Measurements from ENCODE around the gene NUTM2F. TPM values are rescaled to one million over a fixed set of nuclear protein-coding genes. Genes with fewer than 3 reads are reported as not detected.
"Not testable (repeated sequence)": the region's sequence is repeated elsewhere in the genome, so short reads cannot be mapped to it uniquely, and the experiment has no call there.

Gene NUTM2F
- total RNA-seq, 1 donor from 2014 or later, result not detected

GRCh38 chr9:94277885-94278536, 50.4 kb downstream of the NUTM2F start:
- DNase-seq, result no peak
- Mint-ChIP-seq H3K4me1 (ENCODE audit: low read depth, unreplicated experiment) (no peaks in the 10 kb centered on the region), H3K9me3 (ENCODE audit: unreplicated experiment) (peaks cover 2% of the 10 kb centered on the region), H3K4me3 (ENCODE audit: unreplicated experiment) (no peak overlapping the region), H3K27me3 (ENCODE audit: unreplicated experiment) (no peaks in the 10 kb centered on the region), H3K36me3 (ENCODE audit: unreplicated experiment) (peaks cover 35% of the 10 kb centered on the region), H3K27ac (ENCODE audit: unreplicated experiment) (no peak overlapping the region)
- TF ChIP-seq, protein P1, sequence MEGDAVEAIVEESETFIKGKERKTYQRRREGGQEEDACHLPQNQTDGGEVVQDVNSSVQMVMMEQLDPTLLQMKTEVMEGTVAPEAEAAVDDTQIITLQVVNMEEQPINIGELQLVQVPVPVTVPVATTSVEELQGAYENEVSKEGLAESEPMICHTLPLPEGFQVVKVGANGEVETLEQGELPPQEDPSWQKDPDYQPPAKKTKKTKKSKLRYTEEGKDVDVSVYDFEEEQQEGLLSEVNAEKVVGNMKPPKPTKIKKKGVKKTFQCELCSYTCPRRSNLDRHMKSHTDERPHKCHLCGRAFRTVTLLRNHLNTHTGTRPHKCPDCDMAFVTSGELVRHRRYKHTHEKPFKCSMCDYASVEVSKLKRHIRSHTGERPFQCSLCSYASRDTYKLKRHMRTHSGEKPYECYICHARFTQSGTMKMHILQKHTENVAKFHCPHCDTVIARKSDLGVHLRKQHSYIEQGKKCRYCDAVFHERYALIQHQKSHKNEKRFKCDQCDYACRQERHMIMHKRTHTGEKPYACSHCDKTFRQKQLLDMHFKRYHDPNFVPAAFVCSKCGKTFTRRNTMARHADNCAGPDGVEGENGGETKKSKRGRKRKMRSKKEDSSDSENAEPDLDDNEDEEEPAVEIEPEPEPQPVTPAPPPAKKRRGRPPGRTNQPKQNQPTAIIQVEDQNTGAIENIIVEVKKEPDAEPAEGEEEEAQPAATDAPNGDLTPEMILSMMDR (IDR thresholded peaks at IDR 0.05; ENCODE audit: partially characterized antibody, unreplicated experiment), result no peak

- H3K4me1 Mint-ChIP-seq (ENCODE audit: low read depth, unreplicated experiment); H3K27ac Mint-ChIP-seq (ENCODE audit: unreplicated experiment); H3K27me3 Mint-ChIP-seq (ENCODE audit: unreplicated experiment): not testable (repeated sequence)
Observed at GRCh38 chr9:94277029-94277428, 51.4 kb downstream of the NUTM2F start.

DNA sequence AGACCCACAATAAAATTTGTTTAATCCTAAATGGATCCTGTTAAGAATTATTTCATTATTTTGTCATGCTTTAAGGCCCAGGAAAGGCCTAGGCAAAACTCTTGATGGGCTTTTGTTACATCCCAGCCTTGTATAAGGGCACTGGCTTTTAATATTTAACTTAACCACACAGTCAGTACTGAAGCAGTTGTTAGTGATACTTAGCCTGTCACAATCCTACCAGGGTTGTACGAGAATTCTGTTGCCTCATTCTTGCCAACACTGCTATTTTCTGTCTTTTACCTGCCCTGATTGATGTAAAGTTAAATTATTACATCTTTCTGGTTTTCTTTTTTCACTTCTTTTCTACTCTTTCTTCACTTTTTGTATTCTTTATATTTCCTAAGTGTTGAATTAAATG, 58.4 kb downstream of the NUTM2F start:
- Mint-ChIP-seq H3K27ac (ENCODE audit: unreplicated experiment) (no peak overlapping the region), H3K9me3 (ENCODE audit: unreplicated experiment) (peaks cover 11% of the 10 kb centered on the region), H3K4me1 (ENCODE audit: low read depth, unreplicated experiment) (no peaks in the 10 kb centered on the region), H3K4me3 (ENCODE audit: unreplicated experiment) (no peak overlapping the region), H3K27me3 (ENCODE audit: unreplicated experiment) (no peaks in the 10 kb centered on the region), H3K36me3 (ENCODE audit: unreplicated experiment) (peaks cover 13% of the 10 kb centered on the region)
- TF ChIP-seq, protein P1 (IDR thresholded peaks at IDR 0.05; ENCODE audit: partially characterized antibody, unreplicated experiment), result no peak
- DNase-seq, result no peak

More at GRCh38 chr9:94277029-94277428, 51.4 kb downstream of the NUTM2F start:
- not testable (repeated sequence) for H3K9me3 Mint-ChIP-seq (ENCODE audit: unreplicated experiment); H3K4me3 Mint-ChIP-seq (ENCODE audit: unreplicated experiment); DNase-seq
- H3K36me3 Mint-ChIP-seq (ENCODE audit: unreplicated experiment), result peaks cover 30% of the 10 kb centered on the region

DNA sequence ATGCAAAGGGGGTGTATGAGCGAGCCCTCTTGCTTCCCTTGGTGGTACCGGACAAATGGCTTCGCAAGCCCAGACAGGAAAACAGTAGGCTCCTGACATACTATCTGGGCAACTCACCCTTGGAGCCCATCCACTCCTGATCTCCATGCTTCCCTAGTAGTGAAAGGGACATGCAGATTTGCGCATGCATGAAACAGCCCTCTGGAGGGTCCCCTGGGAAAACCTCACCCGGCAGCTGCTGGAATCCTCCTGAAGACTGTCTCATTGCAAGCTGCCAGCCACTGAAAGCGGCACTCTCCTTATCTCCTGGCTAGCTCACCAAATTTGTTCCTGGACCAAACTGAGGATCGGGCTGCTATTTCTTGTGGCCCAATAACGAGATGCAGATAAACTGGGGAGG, 59.2 kb downstream of the NUTM2F start:
- H3K9me3 Mint-ChIP-seq (ENCODE audit: unreplicated experiment), result peaks cover 12% of the 10 kb centered on the region
- no peak overlapping the region for H3K27ac Mint-ChIP-seq (ENCODE audit: unreplicated experiment)
- no peak for DNase-seq
- TF ChIP-seq, protein P1 (IDR thresholded peaks at IDR 0.05; ENCODE audit: partially characterized antibody, unreplicated experiment), result no peak
- H3K36me3 Mint-ChIP-seq (ENCODE audit: unreplicated experiment), result peaks cover 13% of the 10 kb centered on the region
- H3K4me1 Mint-ChIP-seq (ENCODE audit: low read depth, unreplicated experiment), result no peaks in the 10 kb centered on the region
- no peaks in the 10 kb centered on the region for H3K27me3 Mint-ChIP-seq (ENCODE audit: unreplicated experiment)
- H3K4me3 Mint-ChIP-seq (ENCODE audit: unreplicated experiment), result no peak overlapping the region

Other genes with a start within 250 kb of the NUTM2F start
- 9.7 TPM for gene PTPDC1, start 244.2 kb downstream of the NUTM2F start, total RNA-seq (ENCODE audit: unreplicated experiment)
- 4.9 TPM for gene ZNF169, start 69.3 kb downstream of the NUTM2F start, total RNA-seq (ENCODE audit: unreplicated experiment)
- 16.4 TPM for gene PCAT7, start 226.4 kb upstream of the NUTM2F start, total RNA-seq (ENCODE audit: unreplicated experiment)

All from glutamatergic neuron (in vitro differentiated cells).